ENCODE data around the gene TAX1BP1.

Gene TAX1BP1

GRCh38 chr7:27763983-27764508 lies 24.1 kb downstream of the TAX1BP1 start:
- Histone ChIP-seq H3K4me3 (ENCODE audit: low read depth in 1 of 2, low read length in 2 of 2) (no peak overlapping the region), H3K9ac (ENCODE audit: low read depth, low read length) (no peak overlapping the region), H3K4me1 (ENCODE audit: insufficient read depth, low read length) (no peaks in the 10 kb centered on the region), H2AFZ (ENCODE audit: low read depth, low read length) (no peak overlapping the region), H3K27me3 (ENCODE audit: insufficient read depth, low read length, poor library complexity) (no peaks in the 10 kb centered on the region), H3K9me3 (ENCODE audit: insufficient read depth, low read length, severe bottlenecking) (no peaks in the 10 kb centered on the region), H3K36me3 (ENCODE audit: insufficient read depth, low read length) (peaks cover 27% of the 10 kb centered on the region), H3K79me2 (ENCODE audit: insufficient read depth, low read length) (peaks cover 36% of the 10 kb centered on the region), H4K20me1 (ENCODE audit: insufficient read depth, low read length) (peaks cover 5% of the 10 kb centered on the region; the same call in 1 of the 2 replicates), H3K4me2 (ENCODE audit: insufficient read depth, low read length) (no peak overlapping the region), H3K27ac (ENCODE audit: low read length) (no peak overlapping the region)
- ATAC-seq (ENCODE audit: insufficient read depth, low read depth) (no peak), DNase-seq (no peak)
- TF ChIP-seq EZH2 (IDR thresholded peaks at IDR 0.05; ENCODE audit: borderline replicate concordance, low read depth, low read length, severe bottlenecking) = no peak
- TF ChIP-seq CTCF (IDR thresholded peaks at IDR 0.05; ENCODE audit: borderline replicate concordance, extremely low read depth, low read length, poor library complexity, severe bottlenecking) = no peak

DNA sequence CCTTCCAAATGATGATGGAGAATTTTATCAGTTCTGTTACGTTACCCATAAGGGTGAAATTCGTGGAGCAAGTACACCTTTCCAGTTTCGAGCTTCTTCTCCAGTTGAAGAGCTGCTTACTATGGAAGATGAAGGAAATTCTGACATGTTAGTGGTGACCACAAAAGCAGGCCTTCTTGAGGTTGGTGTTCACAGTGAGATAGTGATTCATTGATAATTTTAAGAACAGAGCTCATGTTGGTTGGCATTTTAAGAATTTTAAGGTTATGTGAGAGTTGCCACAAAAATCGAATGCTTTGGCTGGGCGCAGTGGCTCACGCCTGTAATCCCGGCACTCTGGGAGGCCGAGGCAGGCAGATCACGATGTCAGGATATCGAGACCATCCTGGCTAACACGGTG lies 25.9 kb downstream of the TAX1BP1 start:
- H2AFZ ChIP-seq (ENCODE audit: low read depth, low read length) = no peak overlapping the region
- H3K4me3 ChIP-seq (ENCODE audit: low read depth in 1 of 2, low read length in 2 of 2) = no peak overlapping the region
- H3K36me3 ChIP-seq (ENCODE audit: insufficient read depth, low read length) = peaks cover 43% of the 10 kb centered on the region

GRCh38 chr7:27767374-27767773 lies 27.4 kb downstream of the TAX1BP1 start:
- H3K9me3 ChIP-seq (ENCODE audit: insufficient read depth, low read length, severe bottlenecking) = no peaks in the 10 kb centered on the region
- H3K9ac ChIP-seq (ENCODE audit: low read depth, low read length) = no peak overlapping the region
- H4K20me1 ChIP-seq (ENCODE audit: insufficient read depth, low read length) = peaks cover 5% of the 10 kb centered on the region; the same call in 1 of the 2 replicates
- H3K4me1 ChIP-seq (ENCODE audit: insufficient read depth, low read length) = no peaks in the 10 kb centered on the region
- H3K4me2 ChIP-seq (ENCODE audit: insufficient read depth, low read length) = no peak overlapping the region
- no peak for DNase-seq
- no peak overlapping the region for H3K4me3 ChIP-seq (ENCODE audit: low read depth in 1 of 2, low read length in 2 of 2)
- H2AFZ ChIP-seq (ENCODE audit: low read depth, low read length) = no peak overlapping the region
- peaks cover 50% of the 10 kb centered on the region for H3K36me3 ChIP-seq (ENCODE audit: insufficient read depth, low read length)
- TF ChIP-seq CTCF (IDR thresholded peaks at IDR 0.05; ENCODE audit: borderline replicate concordance, extremely low read depth, low read length, poor library complexity, severe bottlenecking) (no peak), EZH2 (IDR thresholded peaks at IDR 0.05; ENCODE audit: borderline replicate concordance, low read depth, low read length, severe bottlenecking) (no peak)
- no peak overlapping the region for H3K27ac ChIP-seq (ENCODE audit: low read length)
- peaks cover 22% of the 10 kb centered on the region for H3K79me2 ChIP-seq (ENCODE audit: insufficient read depth, low read length)
- no peaks in the 10 kb centered on the region for H3K27me3 ChIP-seq (ENCODE audit: insufficient read depth, low read length, poor library complexity)
- no peak for ATAC-seq (ENCODE audit: insufficient read depth, low read depth)

More for the DNA sequence above, 25.9 kb downstream of the TAX1BP1 start:
- DNase-seq (no peak), ATAC-seq (ENCODE audit: insufficient read depth, low read depth) (no peak)
- H3K27me3 ChIP-seq (ENCODE audit: insufficient read depth, low read length, poor library complexity) = no peaks in the 10 kb centered on the region
- peaks cover 32% of the 10 kb centered on the region for H3K79me2 ChIP-seq (ENCODE audit: insufficient read depth, low read length)
- H3K9me3 ChIP-seq (ENCODE audit: insufficient read depth, low read length, severe bottlenecking) = no peaks in the 10 kb centered on the region
- TF ChIP-seq CTCF (IDR thresholded peaks at IDR 0.05; ENCODE audit: borderline replicate concordance, extremely low read depth, low read length, poor library complexity, severe bottlenecking) (no peak), EZH2 (IDR thresholded peaks at IDR 0.05; ENCODE audit: borderline replicate concordance, low read depth, low read length, severe bottlenecking) (no peak)
- no peak overlapping the region for H3K9ac ChIP-seq (ENCODE audit: low read depth, low read length)
- no peak overlapping the region for H3K4me2 ChIP-seq (ENCODE audit: insufficient read depth, low read length)
- no peaks in the 10 kb centered on the region for H3K4me1 ChIP-seq (ENCODE audit: insufficient read depth, low read length)
- H3K27ac ChIP-seq (ENCODE audit: low read length) = no peak overlapping the region
- peaks cover 5% of the 10 kb centered on the region; the same call in 1 of the 2 replicates for H4K20me1 ChIP-seq (ENCODE audit: insufficient read depth, low read length)

All from DND-41 (cell line).